Measurements from ENCODE around the gene RHBDF1.
"Not testable (repeated sequence)": the region's sequence is repeated elsewhere in the genome, so short reads cannot be mapped to it uniquely, and the experiment has no call there.

The RHBDF1 gene

DNA sequence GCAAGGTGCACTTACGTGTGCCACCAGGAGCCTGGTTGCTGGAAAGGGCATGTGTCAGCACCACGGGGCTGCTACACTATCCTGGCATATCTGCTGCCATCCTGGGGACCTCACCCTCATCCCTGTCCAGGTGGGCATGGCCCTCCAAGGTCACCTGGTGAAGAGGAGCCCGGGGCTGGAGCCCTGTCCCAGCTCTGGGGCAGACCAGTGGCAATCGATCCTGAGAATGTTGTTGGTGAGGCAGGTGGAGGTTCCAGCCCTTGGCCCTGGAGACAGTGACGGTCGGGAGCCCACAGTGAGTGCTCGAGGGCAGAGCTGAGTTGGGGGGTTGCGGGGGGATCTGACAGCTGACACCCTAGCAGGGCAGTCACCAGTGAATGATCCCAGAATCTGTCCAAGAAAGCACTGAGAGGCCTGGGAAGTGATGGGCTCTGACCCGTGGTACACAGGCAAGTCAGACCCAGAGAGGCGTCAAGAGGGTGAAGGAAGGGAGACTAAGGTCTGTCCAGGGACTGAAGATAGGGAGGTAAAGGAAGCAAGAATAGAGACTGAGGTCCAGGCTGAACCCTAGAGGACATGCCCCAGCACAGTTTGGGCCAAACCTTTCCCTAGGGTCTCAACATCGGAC lies 36.6 kb downstream of the RHBDF1 start:
- DNase-seq = no peak

DNA sequence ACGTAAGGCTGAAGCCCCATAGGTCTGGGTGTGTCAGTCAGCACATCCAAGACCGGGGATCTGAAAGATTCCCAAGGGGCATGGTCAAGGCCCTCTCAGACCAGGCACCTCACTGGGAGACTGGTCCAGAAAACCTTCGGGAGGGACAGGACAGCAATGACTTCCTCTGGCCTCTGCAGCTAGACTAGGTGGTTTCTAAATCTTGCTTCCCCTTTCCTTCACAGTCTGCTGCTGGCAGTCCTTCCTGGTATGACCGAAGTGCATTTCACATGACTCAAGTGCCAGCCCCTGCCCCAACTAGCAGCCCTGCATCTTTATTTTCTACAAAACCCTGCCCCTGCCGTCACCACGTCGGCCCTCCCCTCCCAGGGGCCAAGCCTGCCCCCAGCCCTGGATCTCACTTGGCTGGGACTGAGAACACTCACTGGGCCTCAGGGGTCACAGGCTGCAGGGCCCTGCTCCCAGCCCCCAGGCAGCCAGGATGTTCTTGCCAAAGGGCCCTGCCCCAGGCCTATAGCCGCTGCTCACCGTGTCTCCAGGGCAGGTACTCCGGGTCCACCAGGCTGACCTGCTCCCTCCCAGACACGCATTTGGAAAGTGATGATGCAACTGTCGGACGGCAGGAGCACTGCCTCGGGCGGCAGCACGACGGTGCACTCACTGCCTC lies 37.3 kb downstream of the RHBDF1 start:
- DNase-seq = no peak

DNA sequence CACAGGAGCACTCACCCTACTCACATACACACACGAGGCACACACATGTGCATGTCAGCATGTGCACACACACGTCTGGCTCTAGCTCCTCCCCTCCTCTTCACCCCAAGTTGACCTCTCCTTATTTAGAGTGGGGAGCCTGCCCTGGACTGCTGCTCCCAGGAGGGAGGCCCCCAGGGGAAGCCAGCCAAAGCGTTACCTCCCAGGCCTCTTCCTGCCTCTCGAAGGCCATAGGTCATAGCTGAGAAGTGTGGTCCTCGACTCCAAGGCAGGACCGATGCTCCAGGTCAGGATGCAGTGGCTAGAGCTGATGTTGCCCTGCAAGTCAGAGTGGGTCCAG lies 37.8 kb downstream of the RHBDF1 start:
- no peak for DNase-seq

DNA sequence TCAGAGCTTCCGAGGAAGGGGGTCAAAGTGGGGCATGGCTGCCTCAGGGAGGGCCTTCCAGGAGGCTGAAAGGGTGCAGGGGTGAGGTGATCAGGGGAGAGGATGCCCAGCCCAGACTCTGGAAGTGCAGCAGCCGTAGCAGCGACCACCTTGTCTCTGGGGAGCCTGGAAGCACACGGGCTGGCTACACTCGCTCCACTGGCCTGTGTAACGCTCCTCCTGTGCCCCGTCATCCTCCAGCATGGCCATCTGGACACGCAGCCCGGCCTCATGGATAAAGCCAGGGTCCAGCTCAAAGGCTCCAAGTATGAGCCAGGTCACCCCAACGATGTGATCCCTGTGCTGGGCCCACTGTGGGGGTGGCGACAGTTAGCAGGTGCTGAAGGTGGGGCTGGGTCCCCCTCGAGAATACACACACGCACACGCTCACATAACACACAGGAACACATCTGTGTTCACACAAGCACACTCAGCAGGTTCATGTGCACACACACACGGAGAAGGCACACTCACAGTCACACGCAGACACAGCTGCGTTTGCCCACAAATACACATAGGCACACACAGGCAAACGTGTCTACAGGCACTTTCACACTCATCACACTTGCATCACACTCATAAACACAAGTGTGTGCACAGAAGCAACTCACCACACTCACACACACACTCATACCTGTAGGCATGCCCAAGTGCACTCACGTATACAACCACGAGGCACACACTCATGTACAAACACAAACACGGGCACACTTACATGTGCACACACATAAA lies 38.4 kb downstream of the RHBDF1 start:
- DNase-seq = no peak

DNA sequence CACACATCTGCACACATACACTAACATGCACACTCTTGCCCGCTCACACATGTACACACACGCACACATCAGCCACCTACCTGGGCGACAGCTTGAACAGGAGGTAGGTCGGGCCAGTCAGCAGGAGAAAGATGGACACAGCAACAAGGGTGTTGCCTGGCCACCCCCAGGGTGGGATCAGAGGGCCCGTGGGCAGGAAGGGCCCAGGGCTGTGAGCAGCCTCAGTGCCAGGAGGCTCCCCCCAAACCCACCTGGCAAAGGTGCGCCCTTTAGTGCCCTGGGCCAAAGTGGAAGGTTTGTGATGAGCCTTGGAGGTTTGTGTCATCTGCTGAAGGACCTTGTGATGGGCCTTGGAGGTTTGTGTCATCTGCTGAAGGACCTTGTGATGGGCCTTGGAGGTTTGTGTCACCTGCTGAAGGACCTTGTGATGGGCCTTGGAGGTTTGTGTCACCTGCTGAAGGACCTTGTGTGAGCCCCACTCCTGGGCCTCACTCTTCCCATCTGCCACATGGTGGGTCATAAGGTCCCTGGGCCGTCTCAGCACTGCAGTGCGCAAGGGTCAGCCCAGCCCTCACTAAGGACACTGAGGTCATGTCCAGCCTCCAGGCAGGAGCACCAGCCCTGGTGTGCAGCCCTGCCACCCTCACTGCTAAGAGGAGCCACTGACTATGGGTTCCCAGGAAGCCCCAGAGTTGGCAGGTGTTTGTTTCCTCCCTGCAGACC lies 39.1 kb downstream of the RHBDF1 start:
- DNase-seq = not testable (repeated sequence)

DNA sequence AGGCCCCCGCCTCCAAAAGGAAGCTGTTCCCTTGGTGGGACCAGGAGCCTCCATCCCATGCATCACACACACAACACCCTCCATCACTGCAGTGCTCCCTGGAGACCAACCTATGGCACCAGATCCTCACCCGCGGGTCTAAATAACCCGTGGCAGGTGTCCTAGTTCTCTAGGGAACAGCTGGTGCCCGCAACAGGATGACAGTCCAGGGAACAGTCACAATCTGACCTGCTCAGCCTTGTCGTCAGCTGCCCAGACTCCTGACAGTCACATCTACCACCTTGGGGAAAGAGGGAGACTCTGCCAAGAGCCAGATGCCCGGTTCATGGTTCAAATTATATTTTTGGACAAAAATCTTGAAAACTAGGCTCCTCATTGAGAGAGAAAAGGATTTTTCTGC lies 41.8 kb downstream of the RHBDF1 start:
- DNase-seq = not testable (repeated sequence)

DNA sequence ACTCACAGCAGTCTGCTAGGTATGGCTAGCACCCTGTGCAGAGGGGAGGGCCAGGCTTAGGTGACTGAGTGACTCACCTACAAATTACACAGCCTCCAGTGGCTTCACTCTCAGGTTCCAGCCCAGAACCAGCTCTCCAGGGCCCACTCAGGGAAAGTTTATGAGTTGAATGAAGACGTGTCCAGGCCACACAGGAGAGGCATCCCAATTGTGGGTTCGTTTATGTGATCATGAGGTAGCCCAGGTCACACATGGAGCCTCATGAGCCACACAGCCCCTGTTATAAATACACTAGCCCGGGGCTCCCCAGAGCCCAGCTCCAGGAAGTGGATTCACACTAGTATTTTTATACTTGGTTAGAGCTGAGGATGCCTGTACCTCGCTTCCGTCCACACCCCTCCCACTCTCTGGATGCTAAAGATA lies 46.5 kb downstream of the RHBDF1 start:
- DNase-seq = not testable (repeated sequence)

DNA sequence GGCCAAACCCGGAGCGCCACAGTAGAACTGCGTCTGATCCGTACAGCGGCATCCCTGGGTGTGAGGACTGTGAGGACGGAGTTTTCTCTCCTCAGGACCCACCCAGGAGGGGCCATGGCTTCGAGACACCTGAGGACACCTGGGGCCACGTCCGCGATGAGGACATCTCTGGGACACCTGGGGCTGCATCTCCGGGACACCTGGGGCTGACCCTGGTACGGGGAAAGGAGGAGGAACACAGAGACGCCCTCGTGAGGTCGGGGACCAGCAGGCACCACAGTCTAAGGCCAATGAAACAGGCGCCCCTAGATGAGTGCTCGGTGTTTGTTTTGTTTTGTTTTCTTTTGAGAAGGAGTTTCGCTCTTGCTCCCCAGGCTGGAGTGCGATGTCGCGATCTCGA lies 48.3 kb downstream of the RHBDF1 start:
- DNase-seq = not testable (repeated sequence)

DNA sequence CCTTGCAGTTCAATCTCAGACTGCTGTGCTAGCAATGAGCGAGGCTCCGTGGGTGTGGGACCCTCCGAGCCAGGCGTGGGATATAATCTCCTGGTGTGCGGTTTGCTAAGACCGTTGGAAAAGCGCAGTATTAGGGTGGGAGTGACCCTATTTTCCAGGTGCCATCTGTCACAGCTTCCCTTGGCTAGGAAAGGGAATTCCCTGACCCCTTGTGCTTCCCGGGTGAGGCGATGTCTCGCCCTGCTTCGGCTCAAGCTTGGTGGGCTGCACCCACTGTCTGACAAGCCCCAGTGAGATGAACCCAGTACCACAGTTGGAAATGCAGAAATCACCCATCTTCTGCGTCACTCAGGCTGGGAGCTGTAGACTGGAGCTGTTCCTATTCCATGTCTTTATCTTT lies 51.5 kb downstream of the RHBDF1 start:
- DNase-seq = not testable (repeated sequence)

DNA sequence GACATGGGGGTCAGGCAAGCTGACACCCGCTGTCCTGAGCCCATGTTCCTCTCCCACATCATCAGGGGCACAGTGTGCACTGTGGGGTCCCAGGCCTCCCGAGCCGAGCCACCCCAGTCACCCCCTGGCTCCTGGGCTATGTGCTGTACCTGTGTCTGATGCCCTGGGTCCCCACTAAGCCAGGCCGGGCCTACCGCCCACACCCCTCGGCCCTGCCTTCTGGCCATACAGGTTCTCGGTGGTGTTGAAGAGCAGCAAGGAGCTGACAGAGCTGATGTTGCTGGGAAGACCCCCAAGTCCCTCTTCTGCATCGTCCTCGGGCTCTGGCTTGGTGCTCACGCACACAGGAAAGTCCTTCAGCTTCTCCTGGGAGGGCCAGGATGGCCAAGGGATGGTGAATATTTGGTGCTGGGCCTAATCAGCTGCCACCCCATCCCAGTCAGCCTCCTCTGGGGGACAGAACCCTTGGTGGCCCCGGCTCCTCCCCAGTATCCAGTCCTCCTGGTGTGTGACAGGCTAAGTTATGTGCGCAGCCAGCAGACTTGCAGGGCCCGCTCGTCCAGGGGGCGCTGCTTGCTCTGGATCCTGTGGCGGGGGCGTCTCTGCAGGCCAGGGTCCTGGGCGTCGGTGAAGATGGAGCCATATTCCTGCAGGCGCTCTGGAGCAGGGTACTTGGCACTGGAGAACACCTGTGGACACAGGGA lies 55.2 kb downstream of the RHBDF1 start:
- DNase-seq = not testable (repeated sequence)

DNA sequence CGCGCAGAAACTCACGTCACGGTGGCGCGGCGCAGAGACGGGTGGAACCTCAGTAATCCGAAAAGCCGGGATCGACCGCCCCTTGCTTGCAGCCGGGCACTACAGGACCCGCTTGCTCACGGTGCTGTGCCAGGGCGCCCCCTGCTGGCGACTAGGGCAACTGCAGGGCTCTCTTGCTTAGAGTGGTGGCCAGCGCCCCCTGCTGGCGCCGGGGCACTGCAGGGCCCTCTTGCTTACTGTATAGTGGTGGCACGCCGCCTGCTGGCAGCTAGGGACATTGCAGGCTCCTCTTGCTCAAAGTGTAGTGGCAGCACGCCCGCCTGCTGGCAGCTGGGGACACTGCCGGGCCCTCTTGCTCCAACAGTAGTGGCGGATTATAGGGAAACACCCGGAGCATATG lies 61.7 kb downstream of the RHBDF1 start:
- peak; percentile 69 for DNase-seq

DNA sequence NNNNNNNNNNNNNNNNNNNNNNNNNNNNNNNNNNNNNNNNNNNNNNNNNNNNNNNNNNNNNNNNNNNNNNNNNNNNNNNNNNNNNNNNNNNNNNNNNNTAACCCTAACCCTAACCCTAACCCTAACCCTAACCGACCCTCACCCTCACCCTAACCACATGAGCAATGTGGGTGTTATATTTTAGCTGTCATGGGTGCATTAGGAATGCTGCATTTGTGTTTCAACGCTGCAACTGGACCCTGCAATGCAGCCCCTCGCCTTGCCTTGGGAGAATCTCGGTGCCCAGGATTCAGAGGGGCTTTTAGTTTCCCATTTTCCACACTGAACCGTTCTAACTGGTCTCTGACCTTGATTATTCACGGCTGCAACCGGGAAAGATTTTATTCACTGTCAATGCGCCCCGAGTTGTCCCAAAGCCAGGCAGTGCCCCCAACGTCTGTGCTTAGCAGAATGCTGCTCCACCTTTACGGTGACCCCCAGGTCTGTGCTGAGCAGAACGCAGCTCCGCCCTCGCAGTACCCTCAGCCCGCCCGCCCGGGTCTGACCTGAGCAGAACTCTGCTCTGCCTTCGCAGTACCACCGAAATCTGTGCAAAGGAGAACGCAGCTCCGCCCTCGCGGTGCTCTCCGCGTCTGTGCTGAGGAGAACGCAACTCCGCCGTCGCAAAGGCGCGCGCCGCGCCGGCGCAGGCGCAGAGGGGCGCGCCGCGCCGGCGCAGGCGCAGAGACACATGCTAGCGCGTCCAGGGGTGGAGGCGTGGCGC lies 62.3 kb downstream of the RHBDF1 start:
- DNase-seq = no peak

Measured in NCI-H1092 treated with DMSO at 0.1 percent for 48 hours (cell line).